B cell (primary cell): ENCODE measurements around the gene ANKFN1.

Source experiments
- CTCF ChIP-seq: fragments of 200-600 bp; IDR thresholded peaks from one replicate; pipeline ENCODE4 v1.8.0; 2022; ENCODE audit warnings: antibody characterized with exemption, mild to moderate bottlenecking
- EZH2 ChIP-seq: IDR thresholded peaks from 2 replicates; pipeline ENCODE4 v1.6.1; 2012; ENCODE audit warnings: borderline replicate concordance, low read depth, mild to moderate bottlenecking, moderate library complexity, low read length; ENCODE audit not compliant: insufficient read depth, poor library complexity, severe bottlenecking

- TF ChIP-seq EZH2 (no peak), CTCF (no peak)
These were observed 50.2 kb downstream of the ANKFN1 start for GRCh38 chr17:56203430-56203829.
